Stimulated activated naive B cell treated with anti-CD40 and anti-IgM and Interleukin-4, amounts not matched to agents 10 μg/mL and 1 μg/mL and 100 μg/mL, for 72 hours (primary cell): ENCODE data around the gene DUS3L.

Source experiments
- ATAC-seq, 2 donors: fragments of 150-1000 bp; cut with Tn5 transposase; replicated peaks; 2 replicates each; pipeline ENCODE4 v1.10.0; 2021; ENCODE audit warnings: moderate library complexity in 1 of 2
- DNase-seq: peaks from one replicate; pipeline ENCODE4 v3.0.0; 2021
- H3K27ac Mint-ChIP-seq: one replicate; pipeline ENCODE4 v1.8.0; 2022; ENCODE audit warnings: mild to moderate bottlenecking, mixed read lengths
- H3K27me3 Mint-ChIP-seq, 2 donors: one replicate each; pipeline ENCODE4 v1.8.0; 2022; ENCODE audit warnings: mixed read lengths in 2 of 2
- H3K36me3 Mint-ChIP-seq, 2 donors: one replicate each; pipeline ENCODE4 v1.8.0; 2022; ENCODE audit warnings: mixed read lengths in 2 of 2, mild to moderate bottlenecking in 1 of 2
- H3K4me1 Mint-ChIP-seq, 2 donors: one replicate each; pipeline ENCODE4 v1.8.0; 2022; ENCODE audit warnings: mixed read lengths in 2 of 2, mild to moderate bottlenecking in 1 of 2
- H3K4me3 Mint-ChIP-seq, 2 donors: one replicate each; pipeline ENCODE4 v1.8.0; 2022; ENCODE audit warnings: mild to moderate bottlenecking in 2 of 2, mixed read lengths in 2 of 2, moderate library complexity in 1 of 2
- H3K9me3 Mint-ChIP-seq, 2 donors: one replicate each; pipeline ENCODE4 v1.8.0; 2022; ENCODE audit warnings: mixed read lengths in 2 of 2, mild to moderate bottlenecking in 1 of 2

Gene DUS3L, protein sequence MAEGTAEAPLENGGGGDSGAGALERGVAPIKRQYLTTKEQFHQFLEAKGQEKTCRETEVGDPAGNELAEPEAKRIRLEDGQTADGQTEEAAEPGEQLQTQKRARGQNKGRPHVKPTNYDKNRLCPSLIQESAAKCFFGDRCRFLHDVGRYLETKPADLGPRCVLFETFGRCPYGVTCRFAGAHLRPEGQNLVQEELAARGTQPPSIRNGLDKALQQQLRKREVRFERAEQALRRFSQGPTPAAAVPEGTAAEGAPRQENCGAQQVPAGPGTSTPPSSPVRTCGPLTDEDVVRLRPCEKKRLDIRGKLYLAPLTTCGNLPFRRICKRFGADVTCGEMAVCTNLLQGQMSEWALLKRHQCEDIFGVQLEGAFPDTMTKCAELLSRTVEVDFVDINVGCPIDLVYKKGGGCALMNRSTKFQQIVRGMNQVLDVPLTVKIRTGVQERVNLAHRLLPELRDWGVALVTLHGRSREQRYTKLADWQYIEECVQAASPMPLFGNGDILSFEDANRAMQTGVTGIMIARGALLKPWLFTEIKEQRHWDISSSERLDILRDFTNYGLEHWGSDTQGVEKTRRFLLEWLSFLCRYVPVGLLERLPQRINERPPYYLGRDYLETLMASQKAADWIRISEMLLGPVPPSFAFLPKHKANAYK

DNA sequence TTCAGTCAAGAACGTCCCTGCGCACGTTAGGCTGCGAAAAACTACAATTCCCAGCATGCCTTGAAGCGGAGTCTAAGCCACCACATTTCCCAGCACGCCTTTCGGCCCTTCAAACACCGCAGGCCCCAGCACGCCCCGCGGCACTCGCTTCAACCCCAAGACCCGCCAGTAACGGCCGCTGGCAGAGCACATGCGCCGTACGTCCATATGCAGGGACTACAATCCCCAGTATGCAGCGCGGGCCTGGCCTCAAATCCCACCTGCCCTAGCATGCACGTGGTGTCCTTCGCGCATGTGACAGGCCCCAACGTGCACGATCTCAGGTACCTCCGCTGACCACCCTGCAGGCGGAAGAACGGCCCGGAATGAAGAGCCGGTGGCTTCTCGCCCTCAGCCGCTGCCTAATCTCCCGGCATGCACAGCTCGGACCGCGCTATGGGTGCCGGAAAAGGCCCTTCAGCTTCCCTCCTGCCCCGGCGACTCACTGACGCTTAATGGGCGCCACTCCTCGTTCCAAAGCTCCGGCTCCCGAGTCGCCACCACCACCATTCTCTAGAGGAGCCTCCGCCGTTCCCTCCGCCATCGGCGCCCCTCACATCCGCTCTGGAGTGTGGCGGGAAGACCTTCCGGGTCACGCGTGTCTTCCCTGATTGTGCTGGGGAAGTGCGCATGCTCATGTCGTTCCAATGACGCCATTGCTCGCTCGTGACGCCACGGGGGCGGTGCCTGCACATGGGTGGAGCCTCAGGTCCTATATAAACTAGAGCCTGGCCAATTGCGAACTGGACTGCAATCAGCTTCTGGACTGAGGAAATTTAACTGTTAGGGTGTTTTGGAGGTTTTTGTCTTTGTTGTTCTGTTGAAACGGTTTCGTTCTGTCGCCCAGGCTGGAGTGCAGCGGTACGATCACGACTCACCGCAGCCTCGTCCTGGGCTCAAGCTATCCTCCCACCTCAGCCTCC, at the start of gene DUS3L:
Gene DUS3L (minus strand): TSS at position 605 of the 962 bp plus-strand sequence. CDS start 22 bp downstream, at position 583.
- peaks cover 32 to 38% of the 10 kb centered on the region in 2 donors for H3K36me3 Mint-ChIP-seq
- DNase-seq: peak; percentile 95
- ATAC-seq: peak; percentile 96 to 97
- H3K27me3 Mint-ChIP-seq: peaks cover 0 to 6% of the 10 kb centered on the region in 2 donors
- H3K4me1 Mint-ChIP-seq: peaks cover 18 to 24% of the 10 kb centered on the region in 2 donors
- peak within 1 kb of the TSS; percentile 100 for H3K27ac Mint-ChIP-seq
- H3K9me3 Mint-ChIP-seq: peaks cover 0 to 5% of the 10 kb centered on the region in 2 donors
- H3K4me3 Mint-ChIP-seq: peak within 1 kb of the TSS; percentile 93 to 98

DNA sequence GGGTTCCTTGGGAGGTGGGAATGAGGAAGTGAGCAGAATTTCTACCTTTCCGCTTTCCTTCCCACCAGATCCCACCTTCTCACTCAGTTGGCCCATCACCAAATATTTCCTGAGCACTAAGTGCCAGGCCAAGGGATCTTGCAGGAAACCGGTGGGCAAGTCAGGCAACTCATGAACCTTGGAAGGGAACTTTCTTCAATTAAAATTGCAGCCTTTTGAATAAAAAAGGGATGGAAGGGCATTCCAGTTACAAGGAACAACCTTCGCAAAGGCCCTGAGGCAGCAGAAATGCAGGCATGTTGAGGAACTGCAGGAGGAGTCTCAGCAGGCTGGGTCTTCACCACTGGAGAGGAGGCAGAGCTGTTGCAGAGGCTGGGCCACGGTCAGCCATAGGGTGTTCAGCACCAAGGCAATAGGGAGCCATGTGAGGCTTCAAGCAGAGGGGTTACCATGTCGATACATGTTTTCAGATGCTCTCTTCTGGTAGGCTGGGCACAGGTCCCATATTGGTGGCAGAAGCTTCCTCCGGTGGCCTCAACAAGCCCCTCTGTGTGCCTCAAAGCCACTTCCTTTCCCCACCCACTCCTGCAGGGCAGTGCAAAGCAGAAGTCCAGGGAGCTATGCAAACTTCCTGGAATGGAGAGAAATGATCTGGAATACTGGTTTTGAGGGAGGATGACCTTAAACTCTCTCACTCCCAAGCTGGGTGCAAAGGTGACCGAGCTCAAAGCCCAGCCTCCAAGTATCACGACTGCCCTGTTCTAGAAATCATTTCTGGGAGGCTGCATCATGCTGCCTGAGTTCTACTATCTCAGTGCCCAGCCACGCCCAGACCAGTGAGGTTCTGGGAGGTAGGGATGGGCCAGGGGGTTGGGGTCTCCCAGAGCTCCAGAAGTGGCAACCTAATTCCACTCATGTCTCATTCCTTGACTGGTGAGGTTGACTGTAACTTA, 48.4 kb upstream of the DUS3L start, which contains the start of gene FUT6:
Gene FUT6 (minus strand): TSS at position 638 of the 953 bp plus-strand sequence. CDS start 7,135 bp downstream, outside the sequence.
- Mint-ChIP-seq H3K27me3 (peaks cover 9 to 21% of the 10 kb centered on the region in 2 donors), H3K4me1 (peaks cover 2 to 9% of the 10 kb centered on the region in 2 donors), H3K27ac (no peak within 1 kb of the TSS), H3K36me3 (no peaks in the 10 kb centered on the region), H3K9me3 (no peaks in the 10 kb centered on the region), H3K4me3 (no peak within 1 kb of the TSS)
- DNase-seq (no peak), ATAC-seq (no peak)

DNA sequence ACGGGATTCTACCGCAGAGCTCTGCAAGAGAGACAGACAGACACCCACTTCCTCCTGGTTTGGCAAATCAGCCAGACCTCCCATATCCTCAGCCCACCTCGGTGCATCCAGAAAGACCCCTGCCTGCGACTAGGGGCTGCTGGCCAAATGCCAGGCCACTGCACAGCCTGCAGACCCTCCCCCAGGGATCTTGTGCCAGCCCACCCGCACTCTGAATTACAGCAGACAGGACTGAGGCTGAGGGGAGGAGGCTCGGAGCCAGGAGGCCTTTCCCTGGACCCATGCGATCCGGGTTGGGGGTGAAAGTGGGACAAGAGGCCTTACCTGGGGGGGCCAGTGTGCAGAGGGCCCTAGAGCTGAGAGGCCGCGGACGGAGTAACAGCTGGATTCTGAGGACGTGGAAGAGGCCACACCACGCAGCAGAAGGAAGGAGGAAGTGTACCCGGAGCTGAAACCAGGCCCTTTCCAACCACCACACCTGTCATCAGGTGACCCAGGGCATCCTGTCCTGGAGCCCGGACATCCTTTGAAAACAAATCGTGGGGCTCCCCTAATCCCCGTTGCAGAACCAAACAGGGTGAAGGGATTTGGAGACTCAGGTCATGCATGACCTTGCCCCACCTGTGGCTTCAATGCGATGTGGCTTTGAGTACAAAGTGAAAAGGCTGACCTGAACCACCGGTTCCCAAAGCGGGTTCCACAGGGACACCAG, 47.5 kb upstream of the DUS3L start:
- DNase-seq: no peak
- no peaks in the 10 kb centered on the region for H3K36me3 Mint-ChIP-seq
- H3K4me3 Mint-ChIP-seq: no peak overlapping the region
- H3K27ac Mint-ChIP-seq: no peak overlapping the region
- H3K27me3 Mint-ChIP-seq: peaks cover 9 to 21% of the 10 kb centered on the region in 2 donors
- no peaks in the 10 kb centered on the region for H3K9me3 Mint-ChIP-seq
- peak; percentile 52 for ATAC-seq
- H3K4me1 Mint-ChIP-seq: peaks cover 2 to 9% of the 10 kb centered on the region in 2 donors

GRCh38 chr19:5837761-5838352, 46.9 kb upstream of the DUS3L start:
- no peak overlapping the region for H3K4me3 Mint-ChIP-seq
- no peak overlapping the region for H3K27ac Mint-ChIP-seq
- no peak for ATAC-seq

GRCh38 chr19:5832527-5833216, 41.7 kb upstream of the DUS3L start:
- Mint-ChIP-seq H3K36me3 (peaks cover 6 to 8% of the 10 kb centered on the region in 2 donors), H3K27me3 (peaks cover 9 to 28% of the 10 kb centered on the region in 2 donors), H3K9me3 (no peaks in the 10 kb centered on the region), H3K27ac (no peak overlapping the region), H3K4me3 (no peak overlapping the region), H3K4me1 (peaks cover 5 to 10% of the 10 kb centered on the region in 2 donors)
- DNase-seq: no peak
- ATAC-seq: no peak

More at GRCh38 chr19:5837761-5838352, 46.9 kb upstream of the DUS3L start:
- no peak for DNase-seq
- Mint-ChIP-seq H3K36me3 (no peaks in the 10 kb centered on the region), H3K9me3 (no peaks in the 10 kb centered on the region), H3K4me1 (peaks cover 2 to 9% of the 10 kb centered on the region in 2 donors), H3K27me3 (peaks cover 9 to 16% of the 10 kb centered on the region in 2 donors)

- H3K4me1 Mint-ChIP-seq: peaks cover 8 to 14% of the 10 kb centered on the region in 2 donors
- DNase-seq (no peak), ATAC-seq (no peak)
- H3K9me3 Mint-ChIP-seq: no peaks in the 10 kb centered on the region
- no peak overlapping the region for H3K27ac Mint-ChIP-seq
- H3K4me3 Mint-ChIP-seq: no peak overlapping the region
- peaks cover 9 to 27% of the 10 kb centered on the region in 2 donors for H3K27me3 Mint-ChIP-seq
- peaks cover 6 to 8% of the 10 kb centered on the region in 2 donors for H3K36me3 Mint-ChIP-seq
Observed at GRCh38 chr19:5832061-5832460, 41.1 kb upstream of the DUS3L start.

GRCh38 chr19:5831159-5831558, 40.2 kb upstream of the DUS3L start:
- Mint-ChIP-seq H3K4me1 (peaks cover 15 to 23% of the 10 kb centered on the region in 2 donors), H3K9me3 (no peaks in the 10 kb centered on the region), H3K27me3 (peaks cover 9 to 32% of the 10 kb centered on the region in 2 donors), H3K27ac (no peak overlapping the region), H3K36me3 (peaks cover 6 to 8% of the 10 kb centered on the region in 2 donors), H3K4me3 (no peak overlapping the region)
- DNase-seq (no peak), ATAC-seq (no peak)

- Mint-ChIP-seq H3K4me1 (peaks cover 15 to 23% of the 10 kb centered on the region in 2 donors), H3K27ac (no peak overlapping the region), H3K36me3 (peaks cover 6 to 8% of the 10 kb centered on the region in 2 donors), H3K9me3 (no peaks in the 10 kb centered on the region), H3K27me3 (peaks cover 9 to 32% of the 10 kb centered on the region in 2 donors), H3K4me3 (peak overlapping the region; percentile 71 to 89)
- ATAC-seq (no peak), DNase-seq (no peak)
Observed at GRCh38 chr19:5829567-5830310, 38.8 kb upstream of the DUS3L start.

GRCh38 chr19:5828661-5829566, 38.0 kb upstream of the DUS3L start:
- peak in 1 of 2 donors; percentile 9 for ATAC-seq
- H3K36me3 Mint-ChIP-seq: peaks cover 6 to 8% of the 10 kb centered on the region in 2 donors
- peaks cover 15 to 23% of the 10 kb centered on the region in 2 donors for H3K4me1 Mint-ChIP-seq
- DNase-seq: peak; percentile 42
- H3K27me3 Mint-ChIP-seq: peaks cover 9 to 32% of the 10 kb centered on the region in 2 donors
- peak overlapping the region; percentile 99 for H3K27ac Mint-ChIP-seq
- H3K4me3 Mint-ChIP-seq: peak overlapping the region; percentile 89 to 100
- H3K9me3 Mint-ChIP-seq: no peaks in the 10 kb centered on the region

DNA sequence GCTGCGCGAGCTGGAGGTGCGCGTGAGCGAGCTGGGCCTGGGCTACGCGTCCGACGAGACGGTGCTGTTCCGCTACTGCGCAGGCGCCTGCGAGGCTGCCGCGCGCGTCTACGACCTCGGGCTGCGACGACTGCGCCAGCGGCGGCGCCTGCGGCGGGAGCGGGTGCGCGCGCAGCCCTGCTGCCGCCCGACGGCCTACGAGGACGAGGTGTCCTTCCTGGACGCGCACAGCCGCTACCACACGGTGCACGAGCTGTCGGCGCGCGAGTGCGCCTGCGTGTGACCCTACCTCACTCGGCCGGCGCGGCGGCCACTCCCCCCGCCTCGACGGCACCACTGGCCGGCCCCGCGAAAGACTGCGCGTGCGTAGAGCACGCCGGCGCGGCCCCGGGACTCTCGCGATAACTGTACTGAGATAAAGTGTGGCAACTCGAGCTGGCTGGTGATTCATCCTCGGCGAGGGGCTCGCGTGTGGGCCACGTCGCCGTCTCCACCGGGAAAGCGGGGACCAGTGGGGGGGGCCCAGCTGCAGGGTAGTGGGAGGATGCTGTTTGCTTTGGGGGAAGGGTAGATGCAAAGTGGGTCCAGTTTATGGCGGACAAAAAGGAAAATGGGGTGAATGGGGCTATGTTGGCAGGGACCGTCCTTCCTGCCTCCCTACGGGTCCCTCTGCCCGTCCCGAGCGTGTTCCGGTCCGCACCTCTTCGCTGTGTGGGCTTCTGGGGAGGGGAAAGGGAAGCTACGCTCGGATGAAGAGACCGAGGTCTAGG, 37.1 kb upstream of the DUS3L start:
- Mint-ChIP-seq H3K9me3 (no peaks in the 10 kb centered on the region), H3K4me1 (peaks cover 15 to 23% of the 10 kb centered on the region in 2 donors), H3K27me3 (peaks cover 9 to 32% of the 10 kb centered on the region in 2 donors), H3K27ac (peak overlapping the region; percentile 99), H3K4me3 (peak overlapping the region; percentile 89 to 100), H3K36me3 (peaks cover 6 to 8% of the 10 kb centered on the region in 2 donors)
- DNase-seq: peak; percentile 96
- peak; percentile 79 to 83 for ATAC-seq
